ENCODE data around the gene CCDC80. TPM values are rescaled to one million over a fixed set of nuclear protein-coding genes. Genes with fewer than 3 reads are reported as not detected.

The CCDC80 gene
- total RNA-seq, 4 donors from 2014 or later, result 2.6 to 26.4 (median 13.0) TPM

- no peaks in the 10 kb centered on the region for H3K4me1 ChIP-seq
- no peaks in the 10 kb centered on the region for H3K27me3 ChIP-seq
- no peak overlapping the region for H3K27ac ChIP-seq
- H3K9me3 ChIP-seq, result no peaks in the 10 kb centered on the region
- no peak overlapping the region for H3K4me3 ChIP-seq
- H3K36me3 ChIP-seq, result no peaks in the 10 kb centered on the region
- TF ChIP-seq POLR2A (IDR thresholded peaks at IDR 0.05) (no peak), CTCF (IDR thresholded peaks at IDR 0.05) (no peak)
- DNase-seq, result no peak
These were observed 46.3 kb upstream of the CCDC80 start for GRCh38 chr3:112687211-112687610.

DNA sequence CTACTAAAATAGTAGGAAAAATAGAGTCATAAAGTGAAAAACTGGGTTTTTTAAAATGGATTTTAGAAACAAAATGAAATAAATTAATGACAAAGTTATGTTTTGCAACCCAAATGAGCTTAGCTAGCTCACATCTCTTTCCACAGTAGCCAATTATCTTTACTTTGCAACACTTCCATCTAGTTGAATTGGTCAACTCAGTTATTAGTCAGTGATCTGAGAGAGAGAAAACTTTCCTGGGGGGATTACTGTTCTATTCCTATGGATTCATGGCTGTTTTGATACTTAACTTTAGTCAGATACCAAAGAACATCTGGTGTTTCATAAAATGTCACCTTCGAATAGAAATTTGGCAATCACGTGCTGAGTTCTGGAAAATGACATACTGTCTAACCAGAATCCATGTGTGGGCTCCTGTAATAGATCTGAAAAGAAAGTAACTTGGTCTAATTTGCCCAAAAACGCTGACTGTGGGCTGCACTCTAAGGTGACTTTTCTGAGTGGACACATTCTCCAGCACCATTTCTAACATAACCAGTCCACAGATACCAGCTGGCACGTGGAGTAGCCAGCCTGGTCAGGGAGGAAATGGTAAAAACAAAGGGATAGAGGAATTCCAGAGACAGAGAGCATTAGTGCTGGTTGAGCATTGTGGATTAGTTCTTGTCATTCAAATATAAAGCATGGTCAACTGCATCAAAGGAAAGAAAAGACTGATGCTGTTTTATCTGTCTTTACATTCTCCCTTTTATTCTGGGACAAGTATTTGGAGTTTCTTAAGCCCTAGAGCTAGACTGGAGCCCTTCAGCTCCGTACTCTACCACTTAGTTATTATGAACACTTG, 45.2 kb upstream of the CCDC80 start:
- Histone ChIP-seq H3K4me1 (no peaks in the 10 kb centered on the region), H3K4me3 (no peak overlapping the region), H3K9me3 (no peaks in the 10 kb centered on the region), H3K27ac (no peak overlapping the region), H3K27me3 (no peaks in the 10 kb centered on the region), H3K36me3 (no peaks in the 10 kb centered on the region)
- TF ChIP-seq POLR2A (IDR thresholded peaks at IDR 0.05) (no peak), CTCF (IDR thresholded peaks at IDR 0.05) (no peak)
- no peak for DNase-seq

DNA sequence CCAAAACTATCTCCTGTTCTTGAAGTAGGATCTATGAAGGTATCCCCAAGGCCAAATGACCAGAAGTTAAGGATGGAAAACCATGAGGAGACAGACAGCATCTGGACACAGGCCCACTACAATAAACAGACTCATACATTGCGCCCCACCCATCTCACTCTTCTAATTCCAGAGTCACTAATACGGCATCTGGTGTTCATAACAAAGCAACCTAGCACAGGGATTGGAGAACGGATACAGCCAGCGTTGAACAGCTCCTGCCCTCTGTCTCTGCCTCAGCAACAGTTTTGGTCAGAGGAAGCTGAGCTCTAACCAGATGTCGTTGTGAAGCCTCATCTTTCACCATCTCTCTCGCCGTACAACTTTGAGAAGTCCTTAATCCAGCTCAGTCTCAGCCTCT, 44.5 kb upstream of the CCDC80 start:
- H3K27ac ChIP-seq, result no peak overlapping the region
- no peaks in the 10 kb centered on the region for H3K27me3 ChIP-seq
- DNase-seq, result no peak
- H3K36me3 ChIP-seq, result no peaks in the 10 kb centered on the region
- TF ChIP-seq CTCF (IDR thresholded peaks at IDR 0.05), result no peak
- no peak for TF ChIP-seq POLR2A (IDR thresholded peaks at IDR 0.05)
- no peak overlapping the region for H3K4me3 ChIP-seq
- no peaks in the 10 kb centered on the region for H3K9me3 ChIP-seq
- no peaks in the 10 kb centered on the region for H3K4me1 ChIP-seq

DNA sequence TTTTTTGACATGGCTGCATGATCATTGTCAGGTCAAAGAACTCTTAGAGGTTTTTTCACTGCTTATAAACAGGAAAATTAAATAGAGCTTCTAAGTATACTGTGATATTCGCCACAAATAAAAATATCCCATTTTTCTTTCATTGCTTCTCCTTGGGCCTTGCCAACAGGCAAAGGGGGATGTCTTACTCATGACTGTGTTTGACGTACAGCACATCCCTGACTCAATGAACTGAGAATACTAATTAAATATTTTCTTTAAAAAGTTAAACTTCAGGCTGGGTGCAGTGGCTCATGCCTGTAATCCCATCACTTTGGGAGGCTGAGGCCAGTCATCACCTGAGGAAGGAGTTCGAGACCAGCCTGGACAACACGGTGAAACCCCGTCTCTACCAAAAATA, 41.4 kb upstream of the CCDC80 start:
- Histone ChIP-seq H3K4me3 (no peak overlapping the region), H3K27me3 (no peaks in the 10 kb centered on the region), H3K27ac (no peak overlapping the region), H3K4me1 (no peaks in the 10 kb centered on the region), H3K36me3 (no peaks in the 10 kb centered on the region), H3K9me3 (no peaks in the 10 kb centered on the region)
- no peak for DNase-seq
- TF ChIP-seq POLR2A (IDR thresholded peaks at IDR 0.05) (no peak), CTCF (IDR thresholded peaks at IDR 0.05) (no peak)

DNA sequence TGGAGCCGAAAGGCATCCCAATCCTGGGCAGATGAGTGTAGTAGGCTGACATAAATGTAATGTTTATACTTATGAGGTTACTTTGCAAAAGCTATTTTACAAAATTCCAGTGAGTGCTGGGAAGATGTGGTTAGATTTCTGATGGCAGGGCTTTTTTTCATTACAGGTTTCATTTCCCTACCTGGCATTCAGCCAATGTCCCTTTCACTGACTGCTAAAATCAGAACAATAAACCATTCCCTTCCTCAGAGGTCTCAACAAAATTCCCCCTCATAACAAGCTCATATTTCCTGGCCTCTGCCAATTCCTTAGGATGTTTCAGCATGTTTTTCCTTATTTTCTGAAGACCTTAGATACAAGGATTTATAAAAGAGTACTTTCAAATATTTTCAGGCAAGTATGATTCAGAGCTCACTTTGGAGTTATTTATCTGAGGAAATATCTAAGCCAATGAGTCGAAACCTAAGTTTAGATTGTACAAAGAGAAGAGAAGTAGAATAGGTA, 40.9 kb upstream of the CCDC80 start:
- Histone ChIP-seq H3K4me1 (no peaks in the 10 kb centered on the region), H3K9me3 (no peaks in the 10 kb centered on the region), H3K27ac (no peak overlapping the region), H3K4me3 (no peak overlapping the region), H3K27me3 (no peaks in the 10 kb centered on the region), H3K36me3 (no peaks in the 10 kb centered on the region)
- TF ChIP-seq CTCF (IDR thresholded peaks at IDR 0.05) (no peak), POLR2A (IDR thresholded peaks at IDR 0.05) (no peak)
- DNase-seq, result no peak

Measured in Peyer's patch (tissue), 4 donors.